Measurements from ENCODE around the gene NALCN.

NALCN gene

GRCh38 chr13:101416181-101417042, at the start of gene NALCN:
Gene NALCN (minus strand): TSS chr13:101416508. CDS start chr13:101399126, 17,382 bp downstream.
- no peak for DNase-seq

DNA sequence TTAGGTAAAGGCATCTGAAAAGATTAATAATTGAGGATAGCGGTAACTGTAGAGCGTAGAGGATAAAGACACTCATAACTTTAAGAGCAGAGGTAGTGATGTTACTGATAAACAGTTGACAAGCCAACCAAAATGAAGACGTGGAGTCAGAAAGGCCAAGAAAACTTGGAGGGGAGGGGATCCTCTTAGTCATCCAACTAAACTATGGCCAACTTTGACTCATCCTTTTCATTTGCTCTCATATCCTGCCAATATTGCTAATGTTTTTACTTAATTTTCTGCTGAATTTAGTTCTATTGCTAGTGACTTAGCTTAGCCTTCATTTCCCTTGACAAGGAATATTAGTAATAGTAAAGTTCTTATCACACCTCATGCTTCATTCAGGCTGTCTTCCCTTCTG, 49.6 kb upstream of the NALCN start:
- DNase-seq = no peak

DNA sequence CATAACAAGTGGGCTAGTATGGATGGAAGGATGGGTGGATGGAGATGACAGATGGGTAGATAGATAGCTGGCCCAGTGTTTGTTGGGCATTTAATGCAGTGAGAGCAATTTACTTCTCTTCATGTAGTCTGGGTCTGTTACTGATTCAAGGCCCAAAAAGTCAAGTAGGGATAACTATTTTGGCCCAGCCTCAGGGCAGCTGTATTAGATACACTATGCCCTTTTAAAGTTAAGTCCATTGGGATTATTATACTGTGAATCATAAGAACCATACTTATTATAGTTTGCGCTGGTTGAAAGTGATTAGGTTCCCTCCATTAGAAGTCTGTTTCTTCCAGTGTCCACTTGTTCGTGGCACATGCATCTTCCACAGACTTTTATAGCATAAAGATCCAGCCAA, 40.9 kb upstream of the NALCN start:
- no peak for DNase-seq

GRCh38 chr13:101455863-101456262, 39.6 kb upstream of the NALCN start:
- DNase-seq = no peak

DNA sequence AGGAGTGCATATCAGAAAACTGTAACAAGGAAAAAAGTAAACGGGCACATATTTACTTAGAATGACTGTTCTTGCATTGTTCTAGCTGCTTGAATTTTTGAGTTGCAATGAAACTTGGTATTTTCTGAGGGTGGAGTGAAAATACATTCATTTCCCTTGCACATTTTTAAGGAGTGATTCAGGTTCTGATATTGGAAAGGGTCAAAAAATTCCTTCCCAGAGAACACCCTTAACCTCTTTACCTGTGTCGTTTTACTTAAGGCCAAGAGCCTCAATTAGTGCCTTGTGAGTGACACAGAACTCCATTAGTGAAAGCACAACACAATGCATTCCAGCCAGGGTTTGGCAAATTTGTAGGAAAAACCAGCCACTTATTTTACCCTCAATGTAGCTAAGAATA, 38.5 kb upstream of the NALCN start:
- no peak for DNase-seq

GRCh38 chr13:101453784-101454201, 37.5 kb upstream of the NALCN start:
- no peak for DNase-seq

- no peak for DNase-seq
Measured at GRCh38 chr13:101452519-101453485, 36.5 kb upstream of the NALCN start, which contains the start of gene ITGBL1. Gene ITGBL1 (plus strand): TSS chr13:101452675. CDS start chr13:101452834, 159 bp downstream.

GRCh38 chr13:101451641-101452040, 35.3 kb upstream of the NALCN start:
- no peak for DNase-seq

- DNase-seq = no peak
Measured at GRCh38 chr13:101450749-101451130, 34.4 kb upstream of the NALCN start.

DNA sequence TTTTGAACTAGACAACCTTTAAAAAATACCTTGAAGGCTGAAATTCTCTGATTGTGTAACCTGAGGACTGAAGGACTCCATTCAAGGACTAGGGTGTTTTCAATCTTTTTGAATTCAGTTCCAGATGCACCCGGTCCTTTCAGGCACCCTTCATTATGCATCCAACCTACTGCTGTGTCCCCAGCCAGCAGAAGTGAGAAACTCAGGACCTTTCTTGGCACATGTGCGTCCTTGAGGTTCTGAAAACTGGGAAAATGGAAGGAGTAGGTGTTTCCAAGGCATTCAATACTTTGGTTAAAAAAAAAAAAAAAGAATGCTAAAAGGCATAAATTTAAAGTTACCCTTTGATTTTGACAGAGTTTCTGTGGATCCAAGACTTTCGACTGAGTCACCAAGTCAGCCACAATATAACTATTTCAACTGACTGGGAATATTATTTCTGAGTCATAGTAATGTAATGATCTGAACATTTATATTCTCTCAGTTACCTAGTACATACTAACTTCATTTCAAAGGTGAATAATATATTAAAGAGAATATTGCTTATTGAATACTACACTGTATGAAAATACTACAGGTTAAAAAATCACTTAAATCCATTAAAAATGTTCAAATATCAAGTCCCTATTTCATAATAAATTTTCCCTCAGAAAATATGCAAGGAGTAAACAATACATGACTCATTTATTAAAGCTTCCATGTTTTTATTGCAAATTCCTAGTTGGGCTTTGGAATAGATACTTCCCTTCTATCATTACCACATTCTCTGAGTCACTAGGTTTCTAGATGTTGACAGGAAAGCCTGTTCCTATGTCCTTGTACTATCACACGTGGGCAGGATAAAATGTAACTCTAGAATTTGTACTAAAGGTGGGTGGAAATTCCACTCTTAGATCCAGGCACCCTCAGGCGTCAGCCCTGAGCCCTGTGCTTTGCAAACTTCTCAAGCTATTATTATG, 33.8 kb upstream of the NALCN start:
- DNase-seq = no peak

- DNase-seq = no peak
Measured at GRCh38 chr13:101447852-101448251, 31.5 kb upstream of the NALCN start.

DNA sequence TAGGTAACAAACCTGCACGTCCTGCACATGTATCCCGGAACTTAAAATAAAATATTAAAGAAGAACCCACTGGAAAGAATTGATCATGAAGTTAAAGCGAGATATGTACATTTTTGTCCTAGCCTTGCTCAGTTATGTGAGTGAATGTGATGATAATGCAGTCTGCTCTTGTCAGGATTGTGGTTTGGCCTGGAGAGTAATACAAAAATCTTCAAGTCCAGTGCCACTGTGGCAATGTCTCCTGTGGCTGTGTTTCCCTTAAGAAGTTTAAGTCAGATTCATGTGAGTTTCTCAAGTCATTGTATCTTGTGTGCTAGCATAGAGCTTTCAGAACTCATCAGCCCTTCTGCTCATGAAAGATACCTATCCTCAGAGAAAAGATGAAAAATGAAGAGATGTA, 18.2 kb upstream of the NALCN start:
- no peak for DNase-seq

DNA sequence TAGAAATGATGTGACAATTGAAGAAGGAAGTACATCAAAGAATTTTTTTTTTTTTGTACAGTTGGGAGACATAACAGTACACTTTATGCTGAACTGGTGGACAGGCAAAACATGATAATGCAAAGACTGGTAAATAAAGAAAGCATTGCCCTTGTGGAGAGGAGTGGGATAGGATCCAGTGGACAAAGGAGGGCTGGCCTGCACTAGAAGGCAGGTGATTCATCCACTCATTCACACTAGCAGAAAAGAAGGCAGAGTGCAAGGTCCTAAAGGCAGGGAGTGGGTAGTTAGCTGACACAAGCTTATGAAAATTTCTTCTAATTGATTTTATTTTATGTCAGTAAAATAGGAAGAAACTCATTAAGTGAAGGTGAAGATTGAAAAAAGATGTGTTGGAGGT, 17.6 kb upstream of the NALCN start:
- no peak for DNase-seq

GRCh38 chr13:101429733-101430132, 13.4 kb upstream of the NALCN start:
- no peak for DNase-seq

DNA sequence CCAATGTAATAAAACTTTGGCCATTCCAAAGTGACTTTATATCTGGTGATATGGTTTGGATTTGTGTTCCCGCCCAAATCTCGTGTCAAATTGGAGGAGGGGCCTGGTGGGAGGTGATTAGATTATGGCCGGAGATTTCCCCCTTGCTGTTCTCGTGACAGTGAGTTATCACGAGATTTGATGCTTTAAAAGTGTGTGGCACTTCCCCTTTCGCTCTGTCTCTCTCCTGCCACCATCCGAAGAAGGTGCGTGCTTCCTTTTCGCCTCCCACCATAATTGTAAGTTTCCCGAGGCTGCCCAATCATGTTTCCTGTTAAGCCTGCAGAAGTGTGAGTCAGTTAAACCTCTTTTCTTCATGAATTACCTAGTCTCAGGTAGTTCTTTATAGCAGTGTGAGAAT, 9.3 kb upstream of the NALCN start:
- DNase-seq = no peak

GRCh38 chr13:101425156-101425471, 8.8 kb upstream of the NALCN start:
- no peak for DNase-seq

GRCh38 chr13:101424381-101425155, 8.3 kb upstream of the NALCN start:
- DNase-seq = no peak

- DNase-seq = no peak
Measured at GRCh38 chr13:101423872-101424271, 7.6 kb upstream of the NALCN start.

DNA sequence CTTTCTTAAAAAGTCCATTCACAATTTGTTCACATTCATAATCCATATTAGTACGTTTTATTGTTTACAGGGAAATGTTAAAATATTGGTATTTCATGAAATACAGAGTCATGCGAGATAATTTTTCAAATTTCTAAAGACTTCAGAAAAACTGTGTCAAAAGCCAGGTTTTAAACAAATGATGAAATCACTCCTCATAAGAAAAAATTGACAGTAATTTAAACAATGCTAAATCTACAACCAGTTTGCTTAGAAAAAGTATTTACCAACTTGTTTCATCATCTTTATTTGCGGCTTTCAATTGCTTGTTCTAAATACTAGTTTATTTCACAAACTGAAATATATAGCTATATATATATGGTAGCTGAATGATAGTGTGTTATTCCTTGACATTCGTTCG, 1.2 kb upstream of the NALCN start:
- no peak for DNase-seq

- no peak for DNase-seq
Measured at GRCh38 chr13:101417043-101417406, 717 bp upstream of the NALCN start.

DNA sequence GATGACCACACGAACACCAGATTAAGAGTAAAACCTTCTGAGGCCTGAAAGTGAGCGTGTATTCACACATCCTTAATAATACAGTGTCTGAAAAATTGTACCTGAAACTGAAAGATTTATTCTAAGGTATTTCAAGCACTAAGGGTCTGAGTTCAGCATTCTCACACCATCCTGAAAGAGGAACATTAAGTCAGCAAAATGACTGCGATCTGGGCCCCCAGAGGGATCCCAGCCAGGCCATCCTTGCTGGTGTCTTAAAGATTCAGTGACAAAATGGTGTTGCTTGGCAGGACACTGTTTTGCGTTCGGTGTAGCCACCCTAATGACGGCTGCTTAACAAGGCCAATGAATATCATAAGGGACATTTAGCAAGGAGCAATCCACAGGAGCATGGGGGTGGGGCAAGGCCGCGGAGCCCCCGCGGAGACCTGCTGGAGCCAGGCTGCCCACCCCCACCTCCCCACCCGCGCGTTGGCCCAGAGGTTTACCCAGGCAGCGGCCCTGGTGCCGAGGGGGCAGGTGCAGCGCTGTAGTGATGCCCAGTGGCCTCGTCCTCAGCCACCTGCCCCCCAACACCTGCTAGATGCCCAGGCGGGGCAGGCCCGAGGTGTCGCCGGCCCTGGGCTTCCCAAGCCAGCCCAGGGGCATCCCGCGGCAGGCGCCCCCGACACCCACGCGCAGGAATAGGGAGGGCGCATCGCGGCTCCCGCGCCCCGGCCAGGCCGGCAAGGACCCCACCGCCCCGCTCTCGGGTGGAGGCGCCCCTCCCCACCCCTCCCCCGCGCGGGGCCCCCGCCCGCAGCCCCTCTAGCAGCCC, 742 bp downstream of the NALCN start:
- no peak for DNase-seq
